ENCODE data around the gene HIGD2A. TPM values are rescaled to one million over a fixed set of nuclear protein-coding genes. Genes with fewer than 3 reads are reported as not detected.
"Not testable (repeated sequence)": the region's sequence is repeated elsewhere in the genome, so short reads cannot be mapped to it uniquely, and the experiment has no call there.

Gene HIGD2A
- polyA plus RNA-seq, 2 donors = 151 to 163 TPM

DNA sequence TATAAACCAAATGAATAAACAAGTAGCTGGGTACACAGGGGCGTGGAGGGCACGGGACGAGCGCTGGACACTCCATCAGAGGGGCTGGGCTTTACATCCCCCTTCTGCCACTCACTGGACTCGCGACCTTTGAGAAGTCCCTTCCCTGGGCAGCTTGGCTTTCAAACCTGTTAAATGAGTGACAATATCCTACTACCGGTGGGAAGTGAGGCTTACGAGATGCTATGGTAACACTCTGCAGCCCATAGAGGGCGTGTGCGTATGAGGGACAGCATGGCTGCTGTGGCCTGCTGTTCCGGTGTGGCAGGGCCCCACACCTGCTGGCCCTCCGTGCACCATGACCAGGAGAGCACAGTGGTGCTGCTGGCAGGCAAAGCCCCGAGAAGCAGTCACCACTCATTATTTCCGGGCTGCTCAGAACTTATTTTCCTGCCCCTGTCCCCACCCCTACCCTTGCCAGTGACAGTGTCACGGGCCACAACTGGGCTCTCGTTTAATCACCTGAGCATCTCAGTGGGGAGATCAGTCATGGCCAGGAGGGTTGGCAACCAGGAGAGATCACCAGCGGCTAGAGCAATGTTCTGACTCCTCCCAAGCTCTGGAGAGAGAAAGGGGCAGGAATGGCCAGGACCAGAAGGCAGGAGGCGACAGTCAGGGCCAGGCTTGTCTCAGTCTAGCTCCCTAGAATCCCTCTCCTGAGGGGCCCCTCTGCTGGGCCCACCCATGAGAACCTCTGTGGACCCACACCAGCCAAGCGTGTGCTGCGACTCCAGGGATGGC, 17.3 kb downstream of the HIGD2A start:
- Histone ChIP-seq H3K36me3 (ENCODE audit: control insufficient read depth in 2 of 2, insufficient read depth in 2 of 2, low read length in 1 of 2) (peaks cover 0 to 21% of the 10 kb centered on the region in 2 donors), H3K27ac (ENCODE audit: low read depth in 2 of 2, low read length in 1 of 2) (peak overlapping the region; percentile 38 to 84), H3K4me1 (ENCODE audit: control insufficient read depth in 2 of 2, insufficient read depth in 2 of 2, low read length in 1 of 2) (peaks cover 4 to 25% of the 10 kb centered on the region in 2 donors), H3K27me3 (ENCODE audit: control insufficient read depth in 1 of 2, insufficient read depth in 2 of 2, low read length in 2 of 2) (no peaks in the 10 kb centered on the region), H3K9me3 (ENCODE audit: control insufficient read depth in 2 of 2, insufficient read depth in 1 of 2, low read depth in 1 of 2, low read length in 1 of 2) (no peaks in the 10 kb centered on the region), H3K4me3 (ENCODE audit: low read depth in 1 of 2, low read length in 2 of 2) (no peak overlapping the region)
- 79 to 85% methylated on average over 20 of the region's 20 CpGs for WGBS, 2 donors

DNA sequence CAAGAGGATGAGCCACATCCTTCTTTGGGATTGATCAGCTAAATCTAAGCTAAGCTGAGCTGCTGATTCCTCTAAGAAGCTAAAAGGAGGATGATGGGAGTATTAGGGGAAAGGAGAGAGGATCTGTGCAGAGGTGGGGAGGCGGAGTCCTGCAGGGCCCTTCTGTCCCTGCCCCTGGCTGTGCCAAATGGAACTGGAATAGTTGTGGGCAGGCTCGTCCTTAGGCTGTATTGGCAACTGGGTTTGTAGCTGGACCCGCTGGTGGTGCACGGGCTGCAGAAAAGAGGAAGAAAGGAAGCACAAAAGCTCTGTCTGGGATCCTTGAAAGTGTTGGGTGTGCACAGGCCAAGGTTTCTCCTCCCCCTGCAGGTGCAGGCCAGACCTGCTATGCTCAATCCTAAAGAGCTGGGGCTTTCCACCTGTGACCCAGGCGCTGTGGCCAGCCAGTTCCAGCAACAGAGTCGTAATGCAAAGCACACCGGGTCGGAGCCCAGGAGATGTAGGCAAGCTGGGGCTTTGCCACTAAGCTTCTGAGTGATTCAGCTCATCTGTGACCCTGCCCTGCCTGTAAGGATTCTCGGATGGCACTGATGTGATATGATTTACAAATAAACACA, 18.0 kb downstream of the HIGD2A start:
- H3K27me3 ChIP-seq (ENCODE audit: control insufficient read depth in 1 of 2, insufficient read depth in 2 of 2, low read length in 2 of 2) = no peaks in the 10 kb centered on the region
- peak overlapping the region; percentile 80 to 84 for H3K27ac ChIP-seq (ENCODE audit: low read depth in 2 of 2, low read length in 1 of 2)
- peaks cover 0 to 20% of the 10 kb centered on the region in 2 donors for H3K36me3 ChIP-seq (ENCODE audit: control insufficient read depth in 2 of 2, insufficient read depth in 2 of 2, low read length in 1 of 2)
- H3K4me1 ChIP-seq (ENCODE audit: control insufficient read depth in 2 of 2, insufficient read depth in 2 of 2, low read length in 1 of 2) = peaks cover 4 to 25% of the 10 kb centered on the region in 2 donors
- 58 to 75% methylated on average over 9 of the region's 9 CpGs for WGBS, 2 donors
- no peaks in the 10 kb centered on the region for H3K9me3 ChIP-seq (ENCODE audit: control insufficient read depth in 2 of 2, insufficient read depth in 1 of 2, low read depth in 1 of 2, low read length in 1 of 2)
- no peak overlapping the region for H3K4me3 ChIP-seq (ENCODE audit: low read depth in 1 of 2, low read length in 2 of 2)

DNA sequence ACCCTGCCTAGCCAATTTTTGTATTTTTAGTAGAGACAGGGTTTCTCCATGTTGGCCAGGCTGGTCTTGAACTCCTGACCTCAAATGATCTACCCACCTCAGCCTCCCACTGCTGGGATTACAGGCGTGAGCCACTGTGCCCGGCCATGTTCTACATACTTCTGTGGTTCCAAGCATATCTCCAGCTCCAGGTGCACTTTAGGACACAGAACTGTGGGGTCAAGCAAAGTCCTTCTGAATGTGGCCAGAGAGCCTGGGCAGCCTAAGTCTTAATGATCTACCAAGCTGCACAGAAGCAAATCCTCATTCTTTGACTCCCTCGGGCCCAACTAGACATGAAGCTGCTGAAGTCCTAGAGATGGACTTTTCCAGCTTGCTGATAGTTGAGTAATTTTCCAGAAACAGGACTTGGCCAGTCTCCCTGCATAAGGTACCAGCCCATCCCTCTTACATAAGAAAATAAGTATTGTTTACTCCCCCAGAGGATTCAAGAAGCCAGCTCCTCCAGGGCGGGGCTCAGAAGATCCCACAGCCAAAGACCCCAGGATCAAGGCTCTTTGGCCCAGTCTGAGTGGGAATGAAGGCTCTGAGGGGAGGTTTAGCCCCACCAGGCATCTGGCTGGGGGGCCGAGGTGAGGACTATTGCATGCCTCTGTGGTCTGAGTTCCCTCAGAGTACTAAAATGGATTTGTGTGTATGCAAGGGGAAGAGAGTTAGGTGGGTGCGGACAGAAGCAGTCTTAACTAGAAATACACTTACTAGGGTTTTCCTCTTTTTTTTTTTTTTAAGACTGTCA, 19.1 kb downstream of the HIGD2A start:
- Histone ChIP-seq H3K36me3 (ENCODE audit: control insufficient read depth in 2 of 2, insufficient read depth in 2 of 2, low read length in 1 of 2) (peaks cover 0 to 23% of the 10 kb centered on the region in 2 donors), H3K4me3 (ENCODE audit: low read depth in 1 of 2, low read length in 2 of 2) (no peak overlapping the region), H3K4me1 (ENCODE audit: control insufficient read depth in 2 of 2, insufficient read depth in 2 of 2, low read length in 1 of 2) (peaks cover 3 to 27% of the 10 kb centered on the region in 2 donors), H3K27me3 (ENCODE audit: control insufficient read depth in 1 of 2, insufficient read depth in 2 of 2, low read length in 2 of 2) (no peaks in the 10 kb centered on the region), H3K27ac (ENCODE audit: low read depth in 2 of 2, low read length in 1 of 2) (peak overlapping the region; percentile 80 to 84), H3K9me3 (ENCODE audit: control insufficient read depth in 2 of 2, insufficient read depth in 1 of 2, low read depth in 1 of 2, low read length in 1 of 2) (no peaks in the 10 kb centered on the region)
- 78 to 80% methylated on average over 6 of the region's 6 CpGs for WGBS, 2 donors

DNA sequence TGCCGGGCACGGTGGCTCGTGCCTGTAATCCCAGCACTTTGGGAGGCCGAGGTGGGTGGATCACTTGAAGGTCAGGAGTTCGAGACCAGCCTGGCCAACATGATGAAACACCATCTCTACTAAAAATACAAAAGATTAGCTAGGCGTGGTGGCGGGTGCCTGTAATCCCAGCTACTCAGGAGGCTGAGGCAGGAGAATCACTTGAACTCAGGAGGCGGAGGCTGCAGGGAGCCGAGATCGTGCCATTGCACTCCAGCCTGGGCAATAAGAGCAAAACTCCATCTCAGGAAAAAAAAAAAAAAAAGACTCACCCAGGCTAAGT, 19.7 kb downstream of the HIGD2A start:
- WGBS, 2 donors = 67 to 77% methylated on average over 9 to 10 of the region's 10 CpGs

DNA sequence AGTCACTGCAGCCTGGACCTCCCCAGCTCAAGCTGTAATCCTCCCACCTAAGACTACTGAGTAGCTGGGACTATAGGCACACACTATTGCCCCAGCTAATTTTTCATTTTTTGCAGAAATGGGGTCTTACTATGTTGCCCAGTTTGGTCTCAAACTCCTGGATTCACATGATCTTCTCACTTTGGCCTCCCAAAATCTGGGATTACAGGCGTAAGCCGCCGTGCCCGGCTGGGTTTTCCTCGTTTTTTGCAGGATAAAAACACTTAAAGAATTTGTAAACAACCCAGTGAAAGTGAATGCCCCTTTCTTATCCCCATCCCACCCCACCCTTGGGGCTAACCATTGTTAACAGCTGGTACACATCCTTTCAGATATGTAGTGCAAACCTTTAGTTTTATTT, 20.0 kb downstream of the HIGD2A start:
- Histone ChIP-seq H3K27ac (ENCODE audit: low read depth in 2 of 2, low read length in 1 of 2) (peak overlapping the region; percentile 0 to 5), H3K4me3 (ENCODE audit: low read depth in 1 of 2, low read length in 2 of 2) (no peak overlapping the region), H3K4me1 (ENCODE audit: control insufficient read depth in 2 of 2, insufficient read depth in 2 of 2, low read length in 1 of 2) (peaks cover 2 to 35% of the 10 kb centered on the region in 2 donors), H3K36me3 (ENCODE audit: control insufficient read depth in 2 of 2, insufficient read depth in 2 of 2, low read length in 1 of 2) (peaks cover 0 to 29% of the 10 kb centered on the region in 2 donors), H3K27me3 (ENCODE audit: control insufficient read depth in 1 of 2, insufficient read depth in 2 of 2, low read length in 2 of 2) (no peaks in the 10 kb centered on the region), H3K9me3 (ENCODE audit: control insufficient read depth in 2 of 2, insufficient read depth in 1 of 2, low read depth in 1 of 2, low read length in 1 of 2) (no peaks in the 10 kb centered on the region)
- 85 to 86% methylated on average over 5 of the region's 5 CpGs for WGBS, 2 donors

More for the DNA sequence above, 19.7 kb downstream of the HIGD2A start:
- peak overlapping the region; percentile 0 to 84 for H3K27ac ChIP-seq (ENCODE audit: low read depth in 2 of 2, low read length in 1 of 2)
- peaks cover 2 to 31% of the 10 kb centered on the region in 2 donors for H3K4me1 ChIP-seq (ENCODE audit: control insufficient read depth in 2 of 2, insufficient read depth in 2 of 2, low read length in 1 of 2)
- not testable (repeated sequence) for H3K4me3 ChIP-seq (ENCODE audit: low read depth in 1 of 2, low read length in 2 of 2); H3K27me3 ChIP-seq (ENCODE audit: control insufficient read depth in 1 of 2, insufficient read depth in 2 of 2, low read length in 2 of 2); H3K9me3 ChIP-seq (ENCODE audit: control insufficient read depth in 2 of 2, insufficient read depth in 1 of 2, low read depth in 1 of 2, low read length in 1 of 2)
- peaks cover 0 to 26% of the 10 kb centered on the region in 2 donors for H3K36me3 ChIP-seq (ENCODE audit: control insufficient read depth in 2 of 2, insufficient read depth in 2 of 2, low read length in 1 of 2)

DNA sequence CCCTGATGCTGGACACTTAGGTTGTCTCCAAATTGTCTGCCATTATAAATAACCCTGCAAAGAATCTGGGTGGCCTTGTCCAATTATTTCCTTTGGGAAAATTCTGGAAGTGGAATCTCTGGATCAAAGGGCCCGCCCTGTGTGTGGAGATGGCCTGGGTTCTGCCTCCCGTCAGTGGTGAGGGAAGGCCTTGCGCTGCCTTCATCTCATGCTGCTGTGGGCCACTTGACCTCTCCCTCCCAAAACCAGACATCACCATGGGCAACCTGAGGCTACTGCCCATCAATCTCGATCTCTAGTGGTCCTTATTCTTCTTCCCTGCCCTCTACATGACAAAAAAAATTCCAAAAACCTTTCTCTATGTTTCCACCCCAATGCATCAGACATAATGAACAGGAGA, 21.2 kb downstream of the HIGD2A start:
- H3K9me3 ChIP-seq (ENCODE audit: control insufficient read depth in 2 of 2, insufficient read depth in 1 of 2, low read depth in 1 of 2, low read length in 1 of 2) = no peaks in the 10 kb centered on the region
- H3K27me3 ChIP-seq (ENCODE audit: control insufficient read depth in 1 of 2, insufficient read depth in 2 of 2, low read length in 2 of 2) = no peaks in the 10 kb centered on the region
- H3K27ac ChIP-seq (ENCODE audit: low read depth in 2 of 2, low read length in 1 of 2) = peak overlapping the region; percentile 82 to 94
- WGBS, 2 donors = 92 to 95% methylated on average over 4 of the region's 4 CpGs
- peaks cover 0 to 25% of the 10 kb centered on the region in 2 donors for H3K36me3 ChIP-seq (ENCODE audit: control insufficient read depth in 2 of 2, insufficient read depth in 2 of 2, low read length in 1 of 2)
- H3K4me1 ChIP-seq (ENCODE audit: control insufficient read depth in 2 of 2, insufficient read depth in 2 of 2, low read length in 1 of 2) = peaks cover 2 to 36% of the 10 kb centered on the region in 2 donors
- H3K4me3 ChIP-seq (ENCODE audit: low read depth in 1 of 2, low read length in 2 of 2) = no peak overlapping the region

DNA sequence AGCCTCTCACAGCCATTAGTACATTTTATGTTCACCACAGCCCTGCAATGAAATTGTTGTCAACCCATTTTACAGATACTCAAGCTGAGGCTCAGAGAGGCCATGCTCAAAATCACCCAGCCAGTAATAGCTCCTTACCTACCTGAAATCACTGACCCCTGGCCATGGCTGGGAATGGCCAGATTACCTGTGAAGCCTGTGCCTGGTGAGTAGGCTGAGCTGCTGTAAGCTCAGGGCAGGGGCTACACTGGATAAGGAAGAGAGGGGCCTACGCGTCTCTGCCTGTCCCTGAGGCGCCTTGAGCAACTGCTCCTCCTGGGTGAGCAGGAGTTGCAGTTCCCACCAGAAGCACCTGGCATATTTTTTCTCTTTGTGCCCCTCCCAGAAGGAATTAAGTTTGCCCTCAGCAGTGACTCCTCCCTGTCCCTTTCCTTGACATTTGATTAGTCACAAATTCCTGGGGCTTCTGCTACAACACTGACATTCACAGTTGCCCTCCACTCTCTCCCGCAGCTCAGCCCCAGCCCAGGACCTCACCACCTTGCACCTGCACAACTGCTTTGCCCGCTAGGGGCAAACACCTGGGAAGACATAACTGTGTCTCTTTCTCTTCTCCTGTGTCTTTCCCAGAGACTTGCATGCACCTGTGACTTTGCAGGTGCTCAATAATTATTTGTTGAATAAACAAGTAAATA, 22.1 kb downstream of the HIGD2A start:
- Histone ChIP-seq H3K27me3 (ENCODE audit: control insufficient read depth in 1 of 2, insufficient read depth in 2 of 2, low read length in 2 of 2) (no peaks in the 10 kb centered on the region), H3K4me3 (ENCODE audit: low read depth in 1 of 2, low read length in 2 of 2) (peak overlapping the region in 1 of 2 donors; percentile 9), H3K9me3 (ENCODE audit: control insufficient read depth in 2 of 2, insufficient read depth in 1 of 2, low read depth in 1 of 2, low read length in 1 of 2) (no peaks in the 10 kb centered on the region), H3K27ac (ENCODE audit: low read depth in 2 of 2, low read length in 1 of 2) (peak overlapping the region; percentile 82 to 94), H3K36me3 (ENCODE audit: control insufficient read depth in 2 of 2, insufficient read depth in 2 of 2, low read length in 1 of 2) (peaks cover 0 to 22% of the 10 kb centered on the region in 2 donors), H3K4me1 (ENCODE audit: control insufficient read depth in 2 of 2, insufficient read depth in 2 of 2, low read length in 1 of 2) (peaks cover 0 to 36% of the 10 kb centered on the region in 2 donors)
- WGBS, 2 donors = 59 to 84% methylated on average over 5 of the region's 5 CpGs

DNA sequence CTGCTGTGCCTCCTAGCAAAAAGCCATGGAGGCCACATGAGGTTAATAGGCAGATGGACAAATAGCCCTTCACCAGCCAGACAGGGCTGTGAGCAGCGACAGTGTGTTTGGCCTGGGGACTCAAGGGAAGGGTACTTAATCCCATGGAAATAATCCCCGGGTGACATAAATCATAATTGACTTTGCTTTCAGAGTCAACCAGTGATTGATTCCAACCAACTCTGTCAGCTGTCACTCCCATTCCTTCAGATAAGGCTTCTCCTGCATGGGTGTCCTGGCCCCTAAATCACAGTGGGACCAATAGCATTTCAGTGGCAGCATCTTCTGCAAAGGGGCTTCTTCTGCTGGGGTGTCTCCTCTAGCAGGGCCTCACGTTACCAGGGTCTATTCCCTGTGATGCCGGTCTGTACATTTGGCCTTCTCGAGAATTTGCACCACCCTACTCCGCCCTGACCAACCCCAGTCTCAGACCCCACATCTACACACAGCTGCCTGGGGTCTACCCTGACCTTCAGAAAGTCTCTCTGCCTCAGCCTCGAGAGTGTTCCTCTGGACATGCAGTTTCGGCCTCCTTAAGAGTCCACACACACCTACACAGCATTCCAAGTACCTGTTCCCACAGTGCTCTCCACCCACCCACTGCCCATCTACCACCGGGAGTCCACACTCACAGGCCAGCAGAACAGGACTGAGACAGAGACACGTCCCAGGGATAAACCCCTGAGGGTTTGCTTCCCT, 24.1 kb downstream of the HIGD2A start:
- H3K4me3 ChIP-seq (ENCODE audit: low read depth in 1 of 2, low read length in 2 of 2) = peak overlapping the region; percentile 38 to 89
- WGBS, 2 donors = 57 to 65% methylated on average over 10 of the region's 10 CpGs
- H3K9me3 ChIP-seq (ENCODE audit: control insufficient read depth in 2 of 2, insufficient read depth in 1 of 2, low read depth in 1 of 2, low read length in 1 of 2) = no peaks in the 10 kb centered on the region
- peak overlapping the region; percentile 93 to 94 for H3K27ac ChIP-seq (ENCODE audit: low read depth in 2 of 2, low read length in 1 of 2)
- no peaks in the 10 kb centered on the region for H3K27me3 ChIP-seq (ENCODE audit: control insufficient read depth in 1 of 2, insufficient read depth in 2 of 2, low read length in 2 of 2)
- peaks cover 0 to 34% of the 10 kb centered on the region in 2 donors for H3K4me1 ChIP-seq (ENCODE audit: control insufficient read depth in 2 of 2, insufficient read depth in 2 of 2, low read length in 1 of 2)
- peaks cover 0 to 13% of the 10 kb centered on the region in 2 donors for H3K36me3 ChIP-seq (ENCODE audit: control insufficient read depth in 2 of 2, insufficient read depth in 2 of 2, low read length in 1 of 2)
